ENCODE results near the gene ZSCAN2. TPM values are rescaled to one million over a fixed set of nuclear protein-coding genes. Genes with fewer than 3 reads are reported as not detected.

Gene ZSCAN2
- total and polyA plus RNA-seq, 10 donors: 4.6 to 15.1 (median 9.9) TPM

DNA sequence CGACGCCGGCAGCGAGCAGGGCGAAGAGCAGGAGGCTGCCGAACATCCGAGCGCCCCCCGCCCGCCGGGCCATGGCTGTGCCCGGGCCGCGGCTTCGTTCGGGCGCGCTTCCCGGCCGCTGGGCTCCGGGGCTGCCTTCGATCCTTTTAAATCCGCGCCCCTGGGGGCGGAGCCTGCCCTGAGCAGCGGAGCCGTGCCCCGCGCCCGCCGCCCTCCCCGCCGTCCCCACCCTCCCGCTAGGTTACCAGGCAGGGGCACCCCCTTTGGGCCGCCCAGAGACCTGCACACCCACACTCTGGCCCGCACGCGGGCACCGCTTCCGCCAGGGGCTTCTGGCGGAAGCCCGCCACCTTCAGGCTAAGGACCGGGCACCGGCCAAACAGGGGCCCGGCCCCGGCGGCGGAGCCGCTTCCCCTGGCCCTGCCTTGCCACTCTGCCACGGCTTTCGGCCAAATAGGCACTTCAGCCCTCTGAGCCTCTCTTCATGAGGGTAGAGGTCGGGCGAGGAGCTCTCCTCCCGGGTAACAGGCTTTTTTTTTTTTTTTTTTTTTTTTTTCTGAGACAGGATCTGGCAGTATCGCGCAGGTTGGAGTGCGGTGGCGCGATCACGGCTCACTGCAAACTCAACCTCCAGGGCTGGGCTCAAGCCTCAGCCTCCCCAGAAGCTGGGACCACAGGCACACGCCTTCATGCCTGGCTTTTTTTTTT lies 57.4 kb downstream of the ZSCAN2 start, which contains the start of gene NMB:
TSS of gene NMB (minus strand) at position 120 of the 708 bp plus-strand sequence. CDS start at position 73, 47 bp downstream.
- Histone ChIP-seq H3K27ac (peak within 1 kb of the TSS; percentile 70 to 86 (median 80)), H3K27me3 (replicated peaks in 1 of 7) (no peaks in the 10 kb centered on the region), H3K4me3 (peak within 1 kb of the TSS; percentile 47 to 79 (median 52)), H3K36me3 (peaks cover 0 to 6% (median 0%) of the 10 kb centered on the region in 6 donors), H3K9me3 (no peaks in the 10 kb centered on the region), H3K4me1 (peaks cover 8 to 59% (median 41%) of the 10 kb centered on the region in 6 donors)
- TF ChIP-seq POLR2A (IDR thresholded peaks at IDR 0.05) (no peak), POLR2AphosphoS5 (IDR thresholded peaks at IDR 0.05) (peak; percentile 44 to 85 (median 69))
- TF ChIP-seq, protein P1, sequence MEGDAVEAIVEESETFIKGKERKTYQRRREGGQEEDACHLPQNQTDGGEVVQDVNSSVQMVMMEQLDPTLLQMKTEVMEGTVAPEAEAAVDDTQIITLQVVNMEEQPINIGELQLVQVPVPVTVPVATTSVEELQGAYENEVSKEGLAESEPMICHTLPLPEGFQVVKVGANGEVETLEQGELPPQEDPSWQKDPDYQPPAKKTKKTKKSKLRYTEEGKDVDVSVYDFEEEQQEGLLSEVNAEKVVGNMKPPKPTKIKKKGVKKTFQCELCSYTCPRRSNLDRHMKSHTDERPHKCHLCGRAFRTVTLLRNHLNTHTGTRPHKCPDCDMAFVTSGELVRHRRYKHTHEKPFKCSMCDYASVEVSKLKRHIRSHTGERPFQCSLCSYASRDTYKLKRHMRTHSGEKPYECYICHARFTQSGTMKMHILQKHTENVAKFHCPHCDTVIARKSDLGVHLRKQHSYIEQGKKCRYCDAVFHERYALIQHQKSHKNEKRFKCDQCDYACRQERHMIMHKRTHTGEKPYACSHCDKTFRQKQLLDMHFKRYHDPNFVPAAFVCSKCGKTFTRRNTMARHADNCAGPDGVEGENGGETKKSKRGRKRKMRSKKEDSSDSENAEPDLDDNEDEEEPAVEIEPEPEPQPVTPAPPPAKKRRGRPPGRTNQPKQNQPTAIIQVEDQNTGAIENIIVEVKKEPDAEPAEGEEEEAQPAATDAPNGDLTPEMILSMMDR (IDR thresholded peaks at IDR 0.05 in 8 of 11, conservative IDR thresholded peaks at IDR 0.05 in 3 of 11): peak; percentile 41 to 86 (median 77)
- DNase-seq: peak; percentile 97
- 0 to 1% (median 1%) methylated on average over 37 to 61 of the region's 61 CpGs for WGBS, 5 donors
- intact Hi-C loops (cut with DNase I; ENCODE audit: low total_unique reads): loop anchor here (10.0 kb wide), 1 partner anchor 63 kb away; no protein-coding TSS in a partner anchor

DNA sequence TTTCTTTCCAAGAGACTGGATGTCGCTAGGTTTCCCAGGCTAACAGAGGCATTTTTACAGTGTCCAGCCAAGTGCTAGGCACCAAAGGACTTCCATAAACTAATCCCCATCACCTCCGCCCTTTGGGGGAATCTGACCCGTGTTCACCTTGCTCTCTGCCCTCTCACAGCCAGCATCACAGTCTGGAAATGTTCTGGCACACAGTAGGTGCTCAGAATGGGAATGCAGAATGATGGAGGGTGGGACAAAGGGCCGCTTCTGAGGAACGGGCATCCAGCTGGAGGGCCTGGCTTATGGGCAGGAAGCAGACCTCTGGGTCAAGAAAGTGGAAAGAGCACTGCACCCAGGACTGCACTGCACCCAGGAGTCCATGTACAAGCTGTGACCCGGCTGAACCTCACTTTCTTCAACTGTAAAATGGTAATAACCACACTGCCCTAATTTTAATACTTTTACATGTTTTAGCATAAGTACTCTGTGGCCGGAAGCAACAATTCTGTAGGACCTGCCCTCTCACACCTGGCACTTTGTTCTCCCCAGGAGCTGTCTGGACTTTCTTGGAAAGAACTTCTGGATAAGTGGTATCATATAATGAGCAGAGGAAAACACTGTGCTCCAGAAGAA lies 58.1 kb downstream of the ZSCAN2 start:
- H3K27ac ChIP-seq: peak overlapping the region; percentile 70 to 86 (median 80)
- no peak for DNase-seq
- TF ChIP-seq, protein P1 (IDR thresholded peaks at IDR 0.05 in 8 of 11, conservative IDR thresholded peaks at IDR 0.05 in 3 of 11): no peak
- no peak for TF ChIP-seq POLR2AphosphoS5 (IDR thresholded peaks at IDR 0.05)
- no peak for TF ChIP-seq POLR2A (IDR thresholded peaks at IDR 0.05)
- H3K27me3 ChIP-seq (replicated peaks in 1 of 7): no peaks in the 10 kb centered on the region
- no peaks in the 10 kb centered on the region for H3K9me3 ChIP-seq
- H3K4me3 ChIP-seq: peak overlapping the region in 7 of 8 donors; percentile 47 to 79 (median 52)
- WGBS, 5 donors: 38 to 58% (median 49%) methylated on average over 7 of the region's 7 CpGs
- H3K36me3 ChIP-seq: peaks cover 0 to 10% (median 0%) of the 10 kb centered on the region in 6 donors
- peaks cover 4 to 53% (median 35%) of the 10 kb centered on the region in 6 donors for H3K4me1 ChIP-seq
- intact Hi-C loops (cut with DNase I; ENCODE audit: low total_unique reads): loop anchor here (10.0 kb wide), 1 partner anchor 64 kb away; no protein-coding TSS in a partner anchor

DNA sequence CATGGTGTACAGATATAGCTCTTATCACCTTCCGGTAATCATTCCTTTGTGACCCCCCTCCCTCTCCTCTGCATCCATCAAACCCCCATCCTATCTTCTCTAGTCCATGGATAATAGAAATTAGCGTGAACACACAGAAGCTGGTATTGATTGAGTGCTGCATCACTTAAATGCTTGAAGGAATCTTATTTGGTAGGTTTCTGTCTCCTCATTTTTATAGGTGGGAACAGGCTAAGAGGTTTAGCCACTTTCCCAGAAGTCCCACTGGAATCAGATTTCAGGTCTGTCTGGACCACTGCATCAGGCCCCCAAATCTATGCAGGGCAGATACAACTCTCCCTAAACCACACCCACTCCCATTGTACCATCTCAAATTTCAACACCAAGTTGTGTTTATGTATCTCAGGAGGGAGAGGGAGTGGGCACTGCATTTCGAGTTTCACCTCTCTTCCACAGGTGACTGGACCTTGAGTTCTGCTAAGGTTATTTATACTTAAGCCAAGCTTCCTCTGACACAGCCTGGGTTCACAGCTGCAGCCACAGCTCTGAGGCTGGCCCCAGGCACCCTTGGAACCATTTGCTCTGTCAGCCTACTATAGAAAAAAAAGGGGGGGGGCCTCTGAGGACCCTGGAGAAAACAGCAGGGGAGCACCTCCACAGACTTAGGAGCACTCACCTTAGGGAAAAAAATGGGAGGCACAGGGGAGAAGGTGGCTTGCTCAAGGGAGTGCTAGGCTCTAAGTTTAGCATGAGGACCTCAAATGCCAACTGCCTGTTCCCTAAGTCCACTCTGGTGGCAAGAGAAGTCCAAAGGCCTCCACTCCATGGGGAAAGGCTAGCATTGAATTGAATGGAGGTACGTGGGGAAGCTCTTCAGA lies 59.3 kb downstream of the ZSCAN2 start:
- TF ChIP-seq POLR2A (IDR thresholded peaks at IDR 0.05) (no peak), POLR2AphosphoS5 (IDR thresholded peaks at IDR 0.05) (no peak)
- TF ChIP-seq, protein P1 (IDR thresholded peaks at IDR 0.05 in 8 of 11, conservative IDR thresholded peaks at IDR 0.05 in 3 of 11): no peak
- H3K27ac ChIP-seq: no peak overlapping the region
- H3K4me3 ChIP-seq: no peak overlapping the region
- no peaks in the 10 kb centered on the region for H3K9me3 ChIP-seq
- DNase-seq: no peak
- peaks cover 4 to 45% (median 27%) of the 10 kb centered on the region in 6 donors for H3K4me1 ChIP-seq
- 81 to 87% (median 83%) methylated on average over 4 of the region's 4 CpGs for WGBS, 5 donors
- intact Hi-C loops (cut with DNase I; ENCODE audit: low total_unique reads): loop anchor here (10.0 kb wide), 1 partner anchor 65 kb away; no protein-coding TSS in a partner anchor
- H3K36me3 ChIP-seq: peaks cover 0 to 22% (median 3%) of the 10 kb centered on the region in 6 donors
- no peaks in the 10 kb centered on the region for H3K27me3 ChIP-seq (replicated peaks in 1 of 7)
